K562 (cell line): Measurements from ENCODE around the gene CASTOR1. TPM values are rescaled to one million over a fixed set of nuclear protein-coding genes. Genes with fewer than 3 reads are reported as not detected.

Source experiments
- ATAC-seq: fragments of 200-7000 bp; cut with Tn5 transposase; 3 replicates; pipeline ENCODE4 v1.9.1; 2020; ENCODE audit warnings: moderate library complexity
- BruUV-seq: library from RNA; stranded (reverse); fragments of 400-500 nt; replicated peaks from 2 replicates; lab custom pipeline; 2021; lab: Mats Ljungman, UMichigan
- CTCF ChIA-PET: fragments of 300-600 bp; formaldehyde crosslinking; extraction: SDS; loops from one replicate; lab custom pipeline; 2021; ENCODE audit warnings: low intra/inter-chr PET ratio; lab: Yijun Ruan, JAX
- POLR2A ChIA-PET: fragments of 300-600, 350-650 bp; sonication (Branson Sonifier 250); formaldehyde crosslinking; extraction: SDS; loops from one replicate; lab custom pipeline; 2021; ENCODE audit warnings: antibody characterized with exemption, inconsistent platforms; lab: Yijun Ruan, JAX
- DNase-seq, 4 experiments: peaks; one replicate each; pipeline versions ENCODE4 v3.0.0 to v3.0.0-alpha.2; 2011 to 2018; ENCODE audit warnings: low spot score in 3 of 4, mixed read lengths in 3 of 4; ENCODE audit errors: extremely low read depth in 1 of 4
- FAIRE-seq: peaks from 2 replicates; lab custom pipeline; 2011; peaks lifted over from hg19 to GRCh38; lab: Jason Lieb, UNC
- H2AFZ ChIP-seq: 2 replicates; pipeline ENCODE4 v1.6.0; 2011; ENCODE audit warnings: low read depth, low read length, control low read depth, inconsistent platforms
- H3K27ac ChIP-seq: fragments of 200-600 bp; 3 replicates; pipeline ENCODE4 v1.8.0; 2011; ENCODE audit warnings: low read depth, mild to moderate bottlenecking, control low read depth, inconsistent platforms, low read length, moderate library complexity, mixed read lengths; ENCODE audit errors: extremely low read depth
- H3K27me3 ChIP-seq, 2 experiments: fragments of 300-600 bp in 1 of 2; 2 replicates in 1 of 2; 3 replicates in 1 of 2; pipeline versions ENCODE4 v1.6.0 to v1.8.0; 2011; ENCODE audit warnings: inconsistent platforms in 2 of 2, low read length in 2 of 2, mild to moderate bottlenecking in 1 of 2, mixed read lengths in 1 of 2, moderate library complexity in 1 of 2; ENCODE audit not compliant: control insufficient read depth in 2 of 2, insufficient read depth in 2 of 2
- H3K36me3 ChIP-seq: fragments of 300-600 bp; 3 replicates; pipeline ENCODE4 v1.8.0; 2011; ENCODE audit warnings: mild to moderate bottlenecking, low read length, inconsistent platforms; ENCODE audit not compliant: control insufficient read depth, insufficient read depth
- H3K4me1 ChIP-seq, 2 experiments: fragments of 200-600 bp in 1 of 2; replicated peaks in 1 of 2; 2 replicates in 1 of 2; 3 replicates in 1 of 2; pipeline versions ENCODE4 v1.5.1 to v1.8.0; 2011; ENCODE audit warnings: inconsistent platforms in 2 of 2, low read length in 2 of 2, mild to moderate bottlenecking in 1 of 2, mixed read lengths in 1 of 2, moderate library complexity in 1 of 2; ENCODE audit not compliant: control insufficient read depth in 2 of 2, insufficient read depth in 2 of 2
- H3K4me2 ChIP-seq: 2 replicates; pipeline ENCODE4 v1.6.1; 2011; ENCODE audit warnings: low read length, control low read depth, inconsistent platforms, mixed read lengths; ENCODE audit not compliant: insufficient read depth
- H3K4me3 ChIP-seq: fragments of 200-600 bp; sonication (generic), shearing (Covaris generic); 2 replicates; pipeline ENCODE4 v1.5.1; 2016; ENCODE audit warnings: control low read depth, inconsistent platforms
- H3K79me2 ChIP-seq: fragments of 200-600 bp; 3 replicates; pipeline ENCODE4 v1.8.0; 2011; ENCODE audit warnings: low read length, inconsistent platforms; ENCODE audit not compliant: control insufficient read depth, insufficient read depth
- H3K9ac ChIP-seq, 2 experiments: 2 replicates each; pipeline versions ENCODE4 v1.6.0 to v1.6.1; 2011; ENCODE audit warnings: low read depth in 2 of 2, low read length in 2 of 2, control low read depth in 1 of 2, inconsistent platforms in 1 of 2, mild to moderate bottlenecking in 1 of 2, mixed read lengths in 1 of 2; ENCODE audit not compliant: insufficient read depth in 1 of 2
- H3K9me1 ChIP-seq: one replicate; pipeline ENCODE4 v1.6.0; 2011; ENCODE audit warnings: inconsistent platforms, mild to moderate bottlenecking, low read length, moderate library complexity; ENCODE audit not compliant: control insufficient read depth, insufficient read depth
- H3K9me3 ChIP-seq: replicated peaks from 2 replicates; pipeline ENCODE4 v1.5.1; 2011; ENCODE audit warnings: low read depth, low read length, inconsistent platforms; ENCODE audit not compliant: control insufficient read depth, insufficient read depth
- H4K20me1 ChIP-seq: replicated peaks from 2 replicates; pipeline ENCODE4 v1.6.1; 2011; ENCODE audit warnings: low read length, inconsistent platforms, mixed read lengths; ENCODE audit not compliant: control insufficient read depth, insufficient read depth
- ARID3A ChIP-seq: IDR thresholded peaks from 2 replicates; pipeline ENCODE4 v1.6.1; 2012; ENCODE audit warnings: low read depth, low read length, improper control_type of control experiment, borderline replicate concordance
- BCLAF1 ChIP-seq, 2 experiments: fragments of 450-650 bp in 1 of 2; IDR thresholded peaks; 2 replicates each; pipeline ENCODE4 v1.6.1; 2011 to 2017; ENCODE audit warnings: low read depth in 2 of 2, antibody characterized with exemption in 1 of 2, borderline replicate concordance in 1 of 2, low read length in 1 of 2, mild to moderate bottlenecking in 1 of 2, mixed read lengths in 1 of 2; ENCODE audit not compliant: control insufficient read depth in 1 of 2
- BRD9 ChIP-seq: fragments of 450-650 bp; IDR thresholded peaks from 2 replicates; pipeline ENCODE4 v1.6.1; 2018; ENCODE audit warnings: low read depth; ENCODE audit not compliant: partially characterized antibody
- DEAF1 ChIP-seq: fragments of 450-650 bp; formaldehyde crosslinking; IDR thresholded peaks from 2 replicates; pipeline ENCODE4 v1.4.0; 2020; ENCODE audit warnings: mild to moderate bottlenecking, moderate library complexity
- E2F4 ChIP-seq: sonication (generic); formaldehyde crosslinking; IDR thresholded peaks from 2 replicates; pipeline ENCODE4 v1.8.0; 2022; ENCODE audit warnings: mild to moderate bottlenecking, low read depth, missing genetic modification reagents
- MIER1 ChIP-seq: fragments of 450-650 bp; IDR thresholded peaks from 2 replicates; pipeline ENCODE4 v1.6.1; 2016; ENCODE audit warnings: antibody characterized with exemption, mild to moderate bottlenecking, low read depth
- RBM39 ChIP-seq: fragments of 200-400 bp; formaldehyde crosslinking; optimal IDR thresholded peaks from 2 replicates; pipeline ENCODE3; 2018; ENCODE audit warnings: low read depth, low read length
- SIX5 ChIP-seq, 2 experiments: IDR thresholded peaks; 2 replicates each; pipeline ENCODE4 v1.6.1; 2011; ENCODE audit warnings: low read length in 2 of 2, borderline replicate concordance in 1 of 2, low read depth in 1 of 2, mild to moderate bottlenecking in 1 of 2, moderate library complexity in 1 of 2; ENCODE audit not compliant: insufficient read depth in 1 of 2
- ZNF174 ChIP-seq: fragments of 250-450 bp; sonication (Bioruptor Pico); IDR thresholded peaks from 2 replicates; pipeline ENCODE4 v1.4.0; 2020; ENCODE audit warnings: mild to moderate bottlenecking
- ZNF384 ChIP-seq: IDR thresholded peaks from 2 replicates; pipeline ENCODE4 v1.6.1; 2012; ENCODE audit warnings: low read depth, low read length, improper control_type of control experiment
- ZNF445 ChIP-seq: fragments of 250-450 bp; sonication (Bioruptor Pico); IDR thresholded peaks from 2 replicates; pipeline ENCODE4 v1.4.0; 2020; ENCODE audit warnings: low read depth, mild to moderate bottlenecking, moderate library complexity
- ZNF644 ChIP-seq: fragments of 200-800 bp; sonication (Bioruptor generic); IDR thresholded peaks from 2 replicates; pipeline ENCODE4 v1.6.1; 2016; ENCODE audit warnings: low read depth, missing genetic modification characterization, missing compliant biosample characterization
- ZNF655 ChIP-seq: fragments of 250-450 bp; sonication (Bioruptor Pico); IDR thresholded peaks from 2 replicates; pipeline ENCODE4 v1.5.0; 2021
- WGBS: fragments of 100-300 bp; shearing (Covaris generic); methylation state at CpG from one replicate; pipeline ENCODE4 v1.1.6; 2016; ENCODE audit warnings: low coverage, mixed read lengths; ENCODE audit not compliant: insufficient coverage; ENCODE audit errors: missing lambda C conversion rate; 5-methylcytosine and 5-hydroxymethylcytosine counted together
- in situ Hi-C: fragments of 300-500 bp; cut with MboI; formaldehyde crosslinking; loops from 4 replicates; pipeline ENCODE4 v1.15.0; 2018; ENCODE audit warnings: inconsistent platforms, mixed read lengths
- intact Hi-C: fragments of 100-400 bp; cut with micrococcal nuclease; formaldehyde crosslinking; loops from 2 replicates; pipeline ENCODE4 v1.14.2; 2022
- polyA plus RNA-seq, 8 experiments: library from polyadenylated mRNA; depleted of rRNA in 4 of 8; stranded (reverse) in 5 of 8; unstranded in 3 of 8; fragments of >200 nt; fragmentation: Nextera tagmentation in 2 of 8; fragmentation: Illumina TruSeq in 1 of 8; extraction: Ambion mirVana in 2 of 8; extraction: Trizol in 1 of 8; gene quantifications; 2 replicates each; pipeline versions ENCODE4 v1.2.1 to v1.2.3, GENCODE V29; 2011 to 2014; ENCODE audit warnings: inconsistent platforms in 1 of 8, missing spikeins in 1 of 8
- total RNA-seq, 7 experiments: library from RNA; depleted of rRNA in 6 of 7; stranded (reverse); fragments of >200 nt in 6 of 7; fragmentation: Illumina TruSeq in 2 of 7; extraction: Trizol in 2 of 7; gene quantifications; 2 replicates each; pipeline versions ENCODE4 v1.2.1 to v1.2.3, GENCODE V29; 2011 to 2021; ENCODE audit warnings: low replicate concordance in 1 of 7

The CASTOR1 gene
- total and polyA plus RNA-seq, 9 of the 15 experiments (the other 6 are each of a cell fraction or from before 2014, with no cell fraction given), result 0.35 to 2.6 (median 1.1) TPM

- no peaks in the 10 kb centered on the region for H3K9me1 ChIP-seq
- peaks cover 87% of the 10 kb centered on the region for H3K36me3 ChIP-seq
- no peak overlapping the region for H3K4me3 ChIP-seq
- no peaks in the 10 kb centered on the region for H3K9me3 ChIP-seq
- ATAC-seq, result no peak
- H3K9ac ChIP-seq, result no peak overlapping the region
- no TSS peak for BruUV-seq
- ChIA-PET POLR2A (interaction anchor here (0.6 to 1.1 kb wide), 7 partner anchors 9 to 41 kb away, joined by 3 to 4 read pairs (median 4); partner anchors contain the start of genes CCDC157, SF3A1 and TBC1D10A), CTCF (no interaction called here)
- no peak overlapping the region for H3K27ac ChIP-seq
- FAIRE-seq, result no peak
- no peak overlapping the region for H3K4me2 ChIP-seq
- H2AFZ ChIP-seq, result no peak overlapping the region
- H3K79me2 ChIP-seq, result no peaks in the 10 kb centered on the region
- no peak for DNase-seq
- WGBS, result 100% methylated on average over 1 of the region's 1 CpG
- no peaks in the 10 kb centered on the region for H4K20me1 ChIP-seq
- in situ Hi-C loops, result no loop called here
- H3K4me1 ChIP-seq, result peaks cover 0 to 5% of the 10 kb centered on the region in 2 experiments; a peak in 2 of 5 replicates
- intact Hi-C loops, result no loop called here
- H3K27me3 ChIP-seq, result no peaks in the 10 kb centered on the region
- TF ChIP-seq BCLAF1 (IDR thresholded peaks at IDR 0.05; ENCODE audit: borderline replicate concordance in 1 of 2, control insufficient read depth in 1 of 2, low read depth in 2 of 2, low read length in 1 of 2) (no peak), RBM39 (no peak), E2F4 (CRISPR knock-in tag) (no peak), ZNF384 (no peak), ZNF174 (CRISPR knock-in tag) (no peak), BRD9 (no peak), ZNF445 (CRISPR knock-in tag) (no peak), MIER1 (no peak), ZNF655 (CRISPR knock-in tag) (no peak), SIX5 (IDR thresholded peaks at IDR 0.05; ENCODE audit: borderline replicate concordance in 1 of 2, insufficient read depth in 1 of 2, low read depth in 1 of 2, low read length in 2 of 2) (no peak), ZNF644 (no peak), DEAF1 (CRISPR knock-in tag) (no peak), ARID3A (no peak)
Observed at GRCh38 chr22:30335236-30335635, 45.9 kb upstream of the CASTOR1 start.
